PC-3 (cell line): ENCODE data around the gene IGSF21.

ENCODE experiments used
- EZH2phosphoT487 ChIP-seq: fragments of 300-600 bp; sonication (generic); IDR thresholded peaks from 2 replicates; pipeline ENCODE4 v1.6.1; 2018; ENCODE audit warnings: mild to moderate bottlenecking, antibody characterized with exemption, low read length, borderline replicate concordance
- TF ChIP-seq, protein P1 (sequence below): fragments of 300-600 bp; sonication (generic); conservative IDR thresholded peaks from 2 replicates; pipeline ENCODE4 v1.5.1; 2017; ENCODE audit warnings: antibody characterized with exemption, low read depth, mild to moderate bottlenecking, low read length

DNA sequence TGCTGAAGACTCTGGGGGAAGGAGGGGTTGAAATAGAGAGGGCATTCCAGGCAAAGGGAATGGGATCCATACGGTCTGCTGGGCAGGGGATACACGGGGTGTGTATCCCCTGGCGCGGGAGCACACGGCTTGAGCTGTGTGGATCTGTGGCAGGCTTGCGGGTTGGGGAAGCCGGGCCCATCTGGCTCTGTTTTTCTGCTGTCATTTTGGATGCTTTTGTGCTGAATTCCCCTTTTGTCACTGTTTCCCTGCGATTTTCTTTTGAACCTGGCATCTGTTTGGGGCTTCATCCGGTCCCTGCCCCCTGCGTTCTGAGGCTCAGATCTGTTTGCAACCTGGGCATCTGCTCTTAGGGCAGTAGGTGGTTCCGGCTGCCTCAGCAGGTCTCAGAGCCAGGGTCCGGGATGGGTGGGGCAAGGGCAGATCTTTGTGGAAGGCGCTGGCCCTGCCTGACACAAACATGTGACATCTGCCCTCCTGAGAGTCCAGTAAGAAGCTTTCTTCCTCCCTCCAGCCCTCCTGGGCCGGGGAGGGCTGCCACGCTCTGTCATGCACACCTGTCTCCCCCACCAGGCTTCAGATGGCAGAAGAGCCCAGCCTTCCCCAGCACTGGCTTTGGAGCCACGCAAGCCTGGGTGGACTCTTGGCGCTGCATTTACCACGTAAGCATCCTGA lies 84.0 kb downstream of the IGSF21 start:
- TF ChIP-seq, protein P1, sequence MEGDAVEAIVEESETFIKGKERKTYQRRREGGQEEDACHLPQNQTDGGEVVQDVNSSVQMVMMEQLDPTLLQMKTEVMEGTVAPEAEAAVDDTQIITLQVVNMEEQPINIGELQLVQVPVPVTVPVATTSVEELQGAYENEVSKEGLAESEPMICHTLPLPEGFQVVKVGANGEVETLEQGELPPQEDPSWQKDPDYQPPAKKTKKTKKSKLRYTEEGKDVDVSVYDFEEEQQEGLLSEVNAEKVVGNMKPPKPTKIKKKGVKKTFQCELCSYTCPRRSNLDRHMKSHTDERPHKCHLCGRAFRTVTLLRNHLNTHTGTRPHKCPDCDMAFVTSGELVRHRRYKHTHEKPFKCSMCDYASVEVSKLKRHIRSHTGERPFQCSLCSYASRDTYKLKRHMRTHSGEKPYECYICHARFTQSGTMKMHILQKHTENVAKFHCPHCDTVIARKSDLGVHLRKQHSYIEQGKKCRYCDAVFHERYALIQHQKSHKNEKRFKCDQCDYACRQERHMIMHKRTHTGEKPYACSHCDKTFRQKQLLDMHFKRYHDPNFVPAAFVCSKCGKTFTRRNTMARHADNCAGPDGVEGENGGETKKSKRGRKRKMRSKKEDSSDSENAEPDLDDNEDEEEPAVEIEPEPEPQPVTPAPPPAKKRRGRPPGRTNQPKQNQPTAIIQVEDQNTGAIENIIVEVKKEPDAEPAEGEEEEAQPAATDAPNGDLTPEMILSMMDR: no peak
- no peak for TF ChIP-seq EZH2phosphoT487
